NOMO-1 treated with DMSO at 0.1 percent for 48 hours (cell line): ENCODE measurements around the gene TRIM10.

Experiments
- DNase-seq: peaks from one replicate; lab custom pipeline; 2025; ENCODE audit not compliant: unreplicated experiment; lab: John Stamatoyannopoulos, UW

TRIM10 gene

GRCh38 chr6:30160785-30161531, at the start of gene TRIM10:
Gene TRIM10, minus strand, starts transcription at chr6:30161211. Its CDS starts 353 bp downstream, at chr6:30160858.
- DNase-seq, result no peak

GRCh38 chr6:30207619-30208295, 46.7 kb upstream of the TRIM10 start:
- DNase-seq, result no peak

GRCh38 chr6:30206799-30207618, 46.0 kb upstream of the TRIM10 start:
- no peak for DNase-seq

- DNase-seq, result no peak
Measured at GRCh38 chr6:30206152-30206551, 45.1 kb upstream of the TRIM10 start.

GRCh38 chr6:30204116-30204515, 43.1 kb upstream of the TRIM10 start:
- no peak for DNase-seq

- DNase-seq, result no peak
Measured at GRCh38 chr6:30202366-30202765, 41.4 kb upstream of the TRIM10 start.

GRCh38 chr6:30200551-30201281, 39.7 kb upstream of the TRIM10 start:
- peak; percentile 88 for DNase-seq

GRCh38 chr6:30198166-30199084, 37.4 kb upstream of the TRIM10 start:
- no peak for DNase-seq

- DNase-seq, result no peak
Measured at GRCh38 chr6:30196376-30196775, 35.4 kb upstream of the TRIM10 start.

GRCh38 chr6:30195951-30196350, 34.9 kb upstream of the TRIM10 start:
- no peak for DNase-seq

GRCh38 chr6:30194797-30195690, 34.0 kb upstream of the TRIM10 start:
- DNase-seq, result no peak

GRCh38 chr6:30192076-30192475, 31.1 kb upstream of the TRIM10 start:
- DNase-seq, result no peak

- no peak for DNase-seq
Measured at GRCh38 chr6:30188541-30188940, 27.5 kb upstream of the TRIM10 start.

GRCh38 chr6:30185846-30186484, 25.0 kb upstream of the TRIM10 start:
- DNase-seq, result no peak

GRCh38 chr6:30184417-30185031, 23.5 kb upstream of the TRIM10 start:
- DNase-seq, result no peak

- DNase-seq, result no peak
Measured at GRCh38 chr6:30180145-30180544, 19.1 kb upstream of the TRIM10 start.

- DNase-seq, result no peak
Measured at GRCh38 chr6:30178837-30179236, 17.8 kb upstream of the TRIM10 start.

GRCh38 chr6:30175765-30176164, 14.8 kb upstream of the TRIM10 start:
- DNase-seq, result no peak
